Left lobe of liver (tissue), 2 donors: Measurements from ENCODE around the gene PDE7B. TPM values are rescaled to one million over a fixed set of nuclear protein-coding genes. Genes with fewer than 3 reads are reported as not detected.

Experiments used
- ATAC-seq: fragments of 200-7000 bp; cut with Tn5 transposase; one replicate; pipeline ENCODE4 v1.9.1; 2020; ENCODE audit warnings: mild to moderate bottlenecking, moderate library complexity
- DNase-seq: peaks from one replicate; pipeline ENCODE4 v3.0.0-alpha.2; 2020; ENCODE audit warnings: low spot score
- total RNA-seq: library from RNA; stranded (reverse); gene quantifications from one replicate; pipeline ENCODE4 v1.2.1, GENCODE V29; 2021
- donor health status: DM: no; HTN: no; CAD: no; lungs with moderate emphysema.
- donor health status: DM: no; HTN: yes; CAD: no.

The PDE7B gene
- total RNA-seq, 1 donor from 2014 or later: 3.4 TPM

DNA sequence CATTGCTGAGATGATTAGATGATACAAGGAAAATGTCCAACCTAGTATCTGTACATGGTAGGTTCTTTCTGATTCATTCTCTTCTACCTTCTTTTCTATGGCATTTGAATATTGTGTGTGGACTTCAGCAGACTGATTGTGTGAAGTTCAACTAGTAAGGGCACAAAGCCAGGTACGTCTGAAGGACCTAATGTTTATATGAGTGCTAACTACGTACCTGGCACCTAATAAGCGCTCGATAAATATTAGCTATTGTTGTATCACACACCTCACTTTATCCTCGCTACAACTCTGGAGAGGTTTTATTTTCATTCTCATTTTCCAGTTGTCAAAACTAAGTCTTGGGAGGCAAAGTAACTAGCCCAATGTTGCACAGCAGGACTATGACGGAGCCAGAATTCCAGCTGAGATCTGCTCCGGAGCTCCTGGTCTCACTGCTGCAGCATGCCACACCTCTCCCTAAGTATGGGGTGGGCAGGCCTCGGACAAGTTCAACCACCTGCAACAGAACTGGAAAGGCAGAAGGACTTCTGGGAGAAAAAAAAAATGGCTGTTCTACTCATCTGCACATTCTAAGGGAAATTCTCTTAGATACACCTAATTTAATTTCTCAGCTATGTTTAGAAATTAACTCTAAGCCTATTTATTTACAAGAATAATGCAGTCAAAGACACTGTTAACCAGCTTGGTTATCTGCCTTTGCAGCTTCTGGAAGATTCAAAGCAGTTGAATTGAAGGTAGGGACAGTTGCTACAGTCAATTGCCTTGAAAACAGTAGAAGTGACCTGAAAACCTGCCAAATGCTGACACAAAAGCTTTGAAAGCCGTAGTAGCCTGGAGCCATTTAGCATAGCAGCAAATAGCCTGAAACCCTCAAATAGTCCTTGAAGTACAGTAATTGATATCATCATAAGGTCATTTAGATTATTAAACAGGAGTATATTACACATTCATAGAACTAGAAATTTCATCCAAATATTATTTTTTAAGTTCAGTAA, 165.0 kb downstream of the PDE7B start:
- no peak for DNase-seq
- no peak for ATAC-seq

DNA sequence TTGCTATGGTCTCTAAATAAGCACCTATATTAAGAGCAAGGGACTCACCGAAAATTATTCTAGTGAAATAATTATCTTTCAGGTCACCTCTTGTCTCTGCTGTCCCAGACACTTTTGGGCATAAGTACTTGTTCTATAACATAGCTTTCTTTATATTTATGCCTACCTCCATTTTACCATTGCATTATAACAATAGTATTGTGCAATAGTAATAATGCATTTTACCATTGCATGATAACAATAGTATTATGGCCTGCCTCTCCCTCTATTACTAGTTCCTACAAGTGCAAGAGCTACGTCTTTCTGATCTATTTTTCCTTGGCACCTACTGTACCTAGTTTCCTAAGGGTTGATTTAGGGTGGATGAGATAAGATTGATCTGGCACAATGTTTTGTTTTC, 169.2 kb downstream of the PDE7B start:
- DNase-seq (no peak), ATAC-seq (no peak)

DNA sequence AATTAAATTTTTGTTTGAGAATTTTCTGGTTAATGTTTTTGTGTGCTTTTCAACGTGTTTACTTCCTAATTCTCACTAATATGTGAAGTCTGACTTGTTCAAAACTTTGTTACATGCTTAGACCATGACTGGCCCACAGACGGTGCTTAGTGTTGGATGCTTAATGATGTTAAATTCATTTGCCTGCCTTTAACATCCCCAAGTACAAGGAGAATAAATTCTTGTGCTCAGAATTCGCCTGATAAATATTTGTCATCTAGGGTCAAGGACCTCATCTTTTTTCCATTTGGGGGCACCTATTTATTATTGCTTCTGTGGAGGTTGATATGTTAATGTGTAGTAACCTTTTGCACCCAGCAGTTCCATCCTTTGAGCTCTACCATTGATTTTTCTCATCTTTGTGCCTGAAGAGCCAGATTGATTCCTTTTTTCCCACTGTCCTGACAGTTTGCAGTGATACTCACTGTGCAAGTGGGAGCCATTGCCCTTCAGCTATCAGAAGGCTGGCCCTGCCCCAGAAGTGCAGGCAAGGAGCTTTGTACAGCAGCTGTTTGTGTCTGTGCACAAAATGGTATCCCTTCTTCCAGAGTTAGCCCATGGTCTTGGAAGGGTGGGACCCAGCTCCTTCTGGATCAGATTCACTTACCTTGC, 170.8 kb downstream of the PDE7B start:
- ATAC-seq: no peak

DNA sequence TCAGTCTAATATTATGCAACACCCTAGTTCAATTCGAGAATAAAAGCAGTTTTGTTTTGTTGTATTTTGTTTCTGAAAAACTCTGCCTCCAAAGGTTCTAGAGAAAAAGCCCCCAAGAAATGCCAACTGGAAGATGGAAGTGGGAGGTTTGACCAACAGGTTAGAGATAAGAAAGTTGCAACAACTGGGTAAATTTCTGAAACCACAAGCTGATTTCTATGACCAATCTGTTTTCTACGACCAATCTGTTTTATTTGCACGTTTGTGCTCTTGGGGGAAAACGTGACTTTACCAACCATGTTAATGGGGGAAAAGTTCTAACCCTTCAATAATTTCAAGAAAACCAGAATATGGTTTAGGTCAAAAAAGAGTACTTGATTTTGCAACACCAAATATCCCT, 173.2 kb downstream of the PDE7B start:
- no peak for DNase-seq
- ATAC-seq: no peak

More for the DNA sequence above, 170.8 kb downstream of the PDE7B start:
- DNase-seq: no peak

DNA sequence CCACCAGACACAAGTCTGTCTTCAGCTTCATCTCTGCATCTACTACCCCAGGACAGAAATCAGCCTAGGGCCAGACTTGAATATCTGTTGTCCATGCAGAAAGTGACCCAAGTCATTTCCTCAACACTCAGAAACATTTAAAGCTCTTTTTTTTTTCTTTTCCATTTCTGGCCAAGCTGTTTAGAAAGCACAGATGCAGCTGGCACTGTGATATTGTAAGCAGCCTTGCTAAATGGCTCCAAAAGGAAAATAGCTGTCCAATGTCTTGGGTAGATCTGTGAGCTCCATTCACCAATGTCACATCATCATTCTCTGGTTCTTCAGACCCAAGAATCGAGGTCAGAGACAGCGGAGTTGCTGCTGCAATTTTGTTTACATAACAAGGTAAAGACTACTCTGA, 174.2 kb downstream of the PDE7B start:
- no peak for DNase-seq

DNA sequence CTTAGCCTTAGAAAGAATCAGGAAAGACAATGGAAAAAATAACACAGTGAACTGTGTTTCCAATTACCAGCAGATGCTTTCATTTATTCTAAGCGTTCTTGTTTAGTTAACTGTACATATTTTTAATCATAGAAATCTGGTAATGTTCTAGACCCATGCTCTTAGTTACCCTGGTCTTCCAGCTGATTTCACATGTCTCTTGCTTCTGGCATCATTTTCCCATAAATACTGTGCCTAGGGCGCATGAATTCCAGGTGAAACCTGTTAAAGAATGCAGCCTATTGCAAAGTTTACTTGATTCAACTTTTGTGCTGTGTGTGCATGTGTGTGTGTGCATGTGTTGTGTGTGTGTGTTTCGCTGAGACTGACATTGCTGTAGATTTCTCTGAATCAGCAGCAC, 178.6 kb downstream of the PDE7B start:
- no peak for DNase-seq
- no peak for ATAC-seq

More for the DNA sequence above, 174.2 kb downstream of the PDE7B start:
- ATAC-seq: no peak

DNA sequence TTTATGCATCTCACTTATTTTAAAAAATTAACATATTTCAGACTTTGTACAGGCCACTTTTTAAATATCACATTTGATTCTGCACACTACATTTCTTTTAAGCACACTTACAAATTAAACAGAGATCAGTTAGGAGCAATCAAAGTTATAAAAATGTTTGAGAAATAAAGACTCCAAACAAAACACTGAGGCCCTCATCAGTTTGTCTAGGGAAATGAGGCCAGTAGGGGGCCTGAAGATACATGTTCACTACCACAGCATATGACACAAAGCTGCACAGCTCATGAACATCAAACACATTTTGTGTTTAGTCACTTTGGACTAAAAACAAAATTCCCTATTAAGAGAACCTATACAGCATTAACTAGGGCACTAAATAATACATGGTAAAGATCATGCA, 180.5 kb downstream of the PDE7B start:
- DNase-seq (no peak), ATAC-seq (peak; percentile 75)

DNA sequence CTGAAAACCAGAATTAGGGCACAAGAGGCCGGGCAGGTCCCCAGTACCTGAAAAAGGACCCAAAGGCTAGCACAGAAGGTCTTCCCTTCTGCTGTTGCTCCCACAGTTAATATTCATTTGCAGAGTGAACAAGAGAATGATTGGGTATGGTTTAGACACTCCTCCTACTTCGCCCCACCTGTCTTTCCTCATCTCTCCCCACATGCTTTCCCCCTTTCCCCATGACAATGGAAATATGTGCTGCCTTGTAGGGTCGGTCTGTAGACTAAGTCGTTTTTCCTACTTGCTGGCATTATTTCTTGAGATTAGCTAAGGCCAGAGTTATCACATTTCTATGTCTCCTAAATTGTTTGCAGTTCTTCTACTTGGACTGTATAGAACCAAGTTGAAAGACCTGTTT, 181.9 kb downstream of the PDE7B start:
- DNase-seq (no peak), ATAC-seq (no peak)

DNA sequence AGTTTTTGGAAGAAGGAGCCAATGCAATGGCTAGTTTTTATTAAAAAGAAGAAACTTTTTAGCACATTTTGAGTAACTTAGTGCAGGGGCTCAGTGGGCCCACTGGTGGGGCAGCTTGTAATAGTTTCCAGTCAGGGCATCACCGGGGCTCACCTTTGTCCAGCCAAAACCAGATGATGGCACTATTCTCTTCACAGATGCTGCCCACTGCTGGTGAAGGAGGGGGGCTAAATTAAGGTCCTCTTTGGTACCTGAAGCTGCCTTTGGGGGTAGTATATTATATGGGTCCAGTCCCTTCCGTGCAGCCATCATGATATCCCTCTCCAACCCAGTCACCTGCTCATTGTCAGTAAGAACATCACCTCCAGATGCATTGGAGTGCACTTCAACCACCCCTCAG, 182.9 kb downstream of the PDE7B start:
- no peak for DNase-seq
- no peak for ATAC-seq

DNA sequence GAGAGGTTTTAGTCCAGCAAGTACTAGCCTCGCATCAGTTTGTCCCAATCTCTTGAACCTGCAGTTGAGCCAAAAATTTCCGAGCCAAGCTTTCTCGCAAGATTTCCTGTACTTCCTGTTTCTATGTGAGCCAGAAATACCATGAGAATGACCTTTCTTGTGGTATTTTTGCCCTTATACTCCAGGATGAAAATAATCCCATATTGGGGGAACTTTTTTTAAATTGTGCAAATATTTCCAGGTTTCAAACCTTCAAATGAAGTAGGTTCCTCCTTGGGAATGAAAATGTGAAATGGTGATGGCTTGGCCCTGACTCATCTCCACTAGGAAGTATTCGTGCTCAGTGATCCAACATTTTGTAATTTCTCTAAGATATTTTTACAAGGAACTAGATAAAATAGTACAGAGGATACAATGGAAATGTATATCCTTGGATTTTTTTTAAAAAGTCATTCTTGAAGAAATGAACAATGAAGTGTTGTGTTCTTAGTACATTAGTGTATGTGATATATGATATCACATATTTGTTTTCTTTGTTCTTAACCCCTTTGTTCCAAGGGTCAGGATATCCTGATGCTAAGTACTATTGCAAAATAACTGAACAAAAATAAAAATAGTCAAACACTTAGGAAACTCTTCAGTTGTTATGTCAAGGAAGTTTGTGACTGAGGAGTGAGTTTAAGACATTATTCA, 184.0 kb downstream of the PDE7B start:
- ATAC-seq (no peak), DNase-seq (no peak)

DNA sequence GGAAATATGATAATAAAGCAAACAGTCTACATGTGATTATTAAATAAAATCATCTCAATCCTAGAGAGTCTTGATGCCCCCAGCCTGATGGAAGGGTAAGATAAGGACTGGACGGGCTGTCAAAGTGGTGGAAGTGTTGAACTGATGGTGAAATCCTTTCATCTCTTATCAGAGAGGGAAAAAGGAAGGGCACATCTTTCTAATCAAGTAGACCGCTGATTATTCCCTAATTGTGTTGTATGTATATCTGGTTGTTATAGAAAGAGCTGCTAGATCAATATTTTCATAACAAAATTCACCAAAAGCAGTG, 184.5 kb downstream of the PDE7B start:
- ATAC-seq (no peak), DNase-seq (no peak)

DNA sequence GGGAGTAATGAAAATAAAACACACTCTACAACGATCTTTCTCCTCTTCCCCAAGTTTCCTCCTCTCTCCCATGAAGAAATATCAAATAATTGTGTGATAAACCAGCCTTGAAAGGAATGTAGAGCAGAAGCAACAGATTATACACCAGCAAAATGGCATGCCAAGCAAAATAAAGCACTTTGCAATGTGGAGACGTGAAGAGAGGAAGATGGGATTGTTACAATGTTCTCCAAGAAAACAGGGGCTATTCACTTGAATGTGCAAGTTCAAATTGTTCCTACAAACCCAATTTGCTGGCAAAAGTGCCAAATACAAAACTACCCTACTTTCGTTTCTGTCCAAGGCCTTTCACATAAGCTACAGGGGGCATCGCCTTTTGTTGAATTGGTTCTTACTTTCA, 185.1 kb downstream of the PDE7B start:
- ATAC-seq (no peak), DNase-seq (no peak)

DNA sequence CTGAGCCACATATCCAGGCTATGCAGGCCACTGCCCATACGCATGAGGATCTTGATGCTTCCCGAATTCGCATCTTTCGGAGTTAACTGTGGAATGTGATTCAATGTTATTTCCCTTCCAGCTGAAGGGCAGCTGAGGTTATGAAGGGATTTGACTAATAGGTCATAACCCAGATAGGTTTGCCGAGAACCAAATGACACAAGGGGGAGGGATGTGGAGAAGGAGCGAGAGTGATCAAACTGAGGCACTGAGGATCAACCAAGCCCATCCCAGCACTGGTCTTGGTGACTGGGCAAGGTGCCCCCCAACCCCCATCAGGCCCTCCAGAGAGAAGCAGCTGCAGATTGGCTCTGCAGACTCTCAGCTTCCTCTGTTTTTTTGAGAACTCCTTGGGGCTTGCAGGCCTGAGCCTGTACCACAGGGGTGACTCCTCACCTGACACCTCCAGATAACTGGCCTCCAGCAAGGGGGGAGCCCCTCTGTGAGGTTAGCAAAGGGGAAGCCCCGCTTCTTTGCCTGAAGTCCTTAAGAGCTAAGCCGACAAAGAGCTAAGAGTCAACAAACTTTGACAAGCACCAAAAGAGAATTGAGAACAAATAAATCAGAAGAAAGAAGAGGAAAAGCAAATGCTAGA, 185.9 kb downstream of the PDE7B start:
- peak; percentile 21 for ATAC-seq
- DNase-seq: no peak

DNA sequence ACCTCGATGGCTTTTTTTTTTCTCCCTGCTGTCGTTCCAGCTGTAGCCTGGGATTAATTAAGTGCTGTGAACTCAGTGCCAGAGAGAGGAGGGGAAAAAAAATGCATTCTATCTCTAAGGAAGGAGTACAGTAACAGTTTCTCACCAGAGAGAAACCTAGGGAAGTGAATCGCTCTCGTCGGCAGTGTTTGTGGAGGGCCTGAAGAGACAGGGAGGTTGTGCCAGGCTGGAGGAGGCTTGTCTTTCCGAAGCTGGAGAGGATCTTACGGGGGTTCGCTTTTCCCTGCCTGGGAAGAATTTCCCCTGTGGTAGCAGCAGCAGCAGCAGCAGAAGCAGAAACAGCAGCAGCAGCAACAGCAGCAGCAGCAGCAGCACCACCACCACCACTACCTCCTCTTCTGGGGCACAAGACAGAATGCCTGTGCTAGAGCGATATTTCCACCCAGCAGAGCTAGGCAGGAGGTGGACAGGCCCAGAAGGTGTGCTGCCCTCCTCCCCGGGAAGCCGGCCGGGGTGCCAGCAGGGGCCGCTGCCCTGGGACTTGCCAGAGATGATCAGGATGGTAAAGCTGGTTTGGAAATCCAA, 186.5 kb downstream of the PDE7B start:
- ATAC-seq (peak; percentile 31), DNase-seq (no peak)

DNA sequence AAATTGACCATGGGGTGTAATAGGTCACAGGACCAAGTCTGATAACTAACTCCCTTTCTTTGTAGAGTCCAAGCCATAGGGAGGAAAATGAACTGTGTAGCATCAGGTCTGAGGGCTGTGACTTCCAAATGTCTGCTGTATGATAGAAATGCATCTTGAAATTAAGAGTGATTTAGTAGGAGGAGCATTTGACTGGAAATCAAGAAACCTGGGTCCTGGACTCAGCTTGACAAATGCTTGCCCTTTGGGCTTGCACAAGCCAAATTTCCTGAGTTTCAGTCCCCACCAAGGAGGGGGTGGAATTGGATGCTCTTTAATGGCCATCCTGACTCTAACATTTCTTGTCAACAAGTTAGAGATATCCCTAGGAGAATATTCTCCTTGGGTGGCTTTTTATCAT, 187.0 kb downstream of the PDE7B start:
- ATAC-seq (no peak), DNase-seq (no peak)

DNA sequence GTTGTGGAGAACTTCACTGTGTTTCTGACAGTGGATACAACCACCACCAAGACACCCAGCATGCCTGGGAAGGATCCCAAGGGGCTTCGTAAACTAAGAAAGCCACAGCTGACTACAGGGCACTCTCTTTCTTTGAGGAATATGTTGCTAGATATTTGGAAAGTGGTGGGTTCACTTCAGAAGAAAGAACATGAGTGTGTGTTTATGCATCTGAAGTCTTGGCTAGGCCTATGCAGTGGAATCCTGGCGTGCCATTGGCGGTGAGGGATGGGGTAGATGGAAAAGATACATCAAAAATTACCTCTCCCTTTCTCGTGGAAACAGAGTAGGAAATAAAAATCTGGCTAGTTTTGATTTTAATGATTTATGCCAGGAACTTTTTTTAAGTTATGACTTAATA, 187.7 kb downstream of the PDE7B start:
- ATAC-seq (no peak), DNase-seq (no peak)

DNA sequence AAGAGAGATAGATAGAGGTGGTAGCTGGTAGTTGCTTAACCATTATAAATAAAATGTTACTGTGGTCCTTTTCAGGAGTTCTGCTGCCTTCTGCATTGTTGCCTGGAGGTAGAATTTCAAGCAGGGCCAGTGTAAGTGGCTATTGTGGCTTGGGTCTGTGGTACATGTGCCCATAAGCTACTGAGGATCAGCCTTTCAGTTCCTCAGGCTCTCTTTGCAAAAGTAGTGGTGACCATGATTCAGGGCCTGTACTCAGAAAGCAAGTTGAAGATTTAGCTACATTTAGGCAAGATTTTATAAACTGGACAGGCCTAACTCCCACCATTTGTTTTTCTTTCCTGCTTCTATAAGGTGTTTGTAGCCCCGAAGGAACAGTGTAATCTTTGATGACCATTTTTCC, 199.0 kb downstream of the PDE7B start:
- DNase-seq: no peak
- ATAC-seq: no peak

DNA sequence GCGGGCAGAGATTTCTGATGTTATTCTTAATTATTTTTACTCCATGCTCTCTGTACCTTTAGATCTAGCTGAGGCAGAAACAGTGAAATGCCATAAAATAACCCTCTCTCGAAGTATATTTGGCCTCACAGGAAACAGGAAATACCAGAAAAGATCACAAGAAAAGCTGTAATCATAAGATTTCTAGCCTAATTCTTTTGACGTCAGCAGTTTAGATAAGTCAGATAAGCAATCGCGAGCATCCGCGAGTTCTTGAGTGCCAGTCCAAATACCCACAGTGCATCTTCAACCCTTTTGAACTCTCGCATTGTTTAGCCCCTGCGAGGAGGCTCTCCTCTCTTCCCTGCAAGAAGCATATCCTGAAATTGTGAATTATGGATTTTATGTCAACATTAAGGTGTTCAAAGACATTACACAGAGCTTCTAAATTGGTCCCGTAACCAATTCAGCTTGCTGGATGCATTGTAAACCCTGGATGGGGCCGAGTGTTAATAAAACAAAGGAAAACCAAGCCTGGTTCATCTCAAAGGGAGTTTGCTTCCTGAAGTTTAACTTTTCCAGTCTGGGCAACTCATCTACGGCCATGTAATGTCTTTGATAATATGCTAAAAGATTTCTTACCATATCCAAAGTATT, 199.8 kb downstream of the PDE7B start:
- no peak for DNase-seq
- no peak for ATAC-seq

DNA sequence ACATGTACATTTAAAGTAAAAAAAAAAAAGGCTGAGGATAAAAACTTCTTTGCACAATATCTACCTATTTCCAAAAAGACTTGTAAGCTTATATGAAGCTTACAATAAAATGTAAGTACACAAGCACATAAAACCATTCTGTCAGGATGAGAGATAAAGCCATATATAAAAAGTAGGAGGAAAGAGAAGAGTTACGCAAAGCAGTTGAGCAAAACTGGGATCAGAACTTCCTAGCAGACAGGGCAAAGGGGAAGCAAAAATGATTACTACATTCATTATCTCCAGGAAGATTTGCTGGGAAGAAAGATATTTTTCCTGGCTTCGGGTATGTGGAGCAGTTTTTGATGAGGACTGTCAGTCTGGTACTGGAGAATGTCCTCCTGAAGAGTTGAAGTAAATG, 200.5 kb downstream of the PDE7B start:
- DNase-seq (no peak), ATAC-seq (no peak)

DNA sequence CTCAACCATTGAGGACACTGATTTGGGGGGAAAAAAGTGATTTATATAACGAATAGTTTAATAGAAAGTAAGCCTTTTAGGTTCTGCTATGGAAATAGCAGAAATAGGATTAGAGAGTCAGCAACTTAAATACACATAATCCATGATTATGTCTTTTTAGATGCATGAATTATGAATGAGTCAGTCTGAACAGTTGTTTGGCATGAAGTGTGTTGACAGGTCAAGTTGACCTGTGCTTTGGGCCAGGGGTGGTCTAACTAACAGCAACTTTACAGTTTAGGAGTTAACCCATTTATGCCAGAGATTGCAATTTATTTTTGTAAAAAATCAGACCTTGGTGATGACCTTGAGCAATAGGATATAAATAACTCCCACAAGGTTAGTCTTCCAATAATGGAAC, 207.4 kb downstream of the PDE7B start:
- ATAC-seq (no peak), DNase-seq (no peak)

DNA sequence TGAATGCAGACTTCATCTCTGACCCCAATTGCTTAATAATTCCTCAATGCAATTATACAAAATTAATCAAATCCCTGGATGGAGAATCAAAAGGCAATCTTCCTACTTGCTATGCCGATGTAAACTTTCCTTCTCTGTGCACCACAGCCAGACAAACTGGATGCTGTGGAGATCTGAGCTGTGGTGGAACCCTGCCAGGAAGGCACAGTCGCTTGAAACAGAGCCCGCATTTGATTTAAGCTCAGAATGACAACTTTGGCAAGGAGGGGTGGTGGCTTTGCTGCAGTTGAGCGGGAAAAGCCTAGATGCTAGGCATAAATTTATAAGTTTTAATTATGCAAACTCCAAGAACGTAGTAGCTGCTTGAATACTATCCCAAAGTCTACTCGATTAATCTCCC, 207.8 kb downstream of the PDE7B start:
- ATAC-seq (no peak), DNase-seq (no peak)
